Activated gamma-delta T cell (primary cell): ENCODE measurements around the gene TMEM175.
"Not testable (repeated sequence)": the region's sequence is repeated elsewhere in the genome, so short reads cannot be mapped to it uniquely, and the experiment has no call there.

ENCODE experiments used
- DNase-seq: peaks from one replicate; lab custom pipeline; 2025; lab: John Stamatoyannopoulos, UW

Gene TMEM175

DNA sequence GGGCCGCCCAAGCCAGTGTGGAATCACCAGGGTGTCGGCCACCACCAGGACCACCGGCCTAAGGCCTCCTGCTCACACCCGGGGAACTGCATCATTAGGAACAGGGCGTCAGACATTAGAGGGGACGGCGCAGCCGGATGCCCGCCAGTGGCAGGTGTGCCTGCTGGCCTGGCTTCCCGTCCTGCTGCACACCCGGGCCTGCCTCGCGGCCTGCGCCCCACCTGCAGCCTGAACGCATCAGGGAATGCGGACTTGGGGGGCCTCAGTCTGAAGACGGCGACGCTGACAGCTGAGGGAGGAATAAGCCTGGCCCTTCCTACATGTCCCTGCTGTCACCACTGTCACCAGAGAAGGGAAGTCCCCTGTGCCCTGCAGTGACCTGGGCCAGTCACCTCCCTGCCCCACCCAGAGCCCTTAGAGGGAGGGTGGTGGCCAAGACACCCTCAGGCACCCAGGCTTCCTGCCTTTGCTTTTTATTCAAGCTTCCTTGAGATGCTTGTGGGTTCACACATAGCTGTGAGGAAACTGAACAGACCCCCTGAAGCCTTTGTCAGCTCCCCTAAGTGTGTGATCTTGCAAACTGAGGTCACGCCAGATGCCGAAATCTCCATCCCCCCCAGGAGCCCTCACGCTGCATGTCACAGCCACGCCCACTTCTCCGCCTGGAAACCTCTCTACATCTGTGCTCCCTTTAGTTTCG lies 37.9 kb downstream of the TMEM175 start:
- DNase-seq, result peak; percentile 45

DNA sequence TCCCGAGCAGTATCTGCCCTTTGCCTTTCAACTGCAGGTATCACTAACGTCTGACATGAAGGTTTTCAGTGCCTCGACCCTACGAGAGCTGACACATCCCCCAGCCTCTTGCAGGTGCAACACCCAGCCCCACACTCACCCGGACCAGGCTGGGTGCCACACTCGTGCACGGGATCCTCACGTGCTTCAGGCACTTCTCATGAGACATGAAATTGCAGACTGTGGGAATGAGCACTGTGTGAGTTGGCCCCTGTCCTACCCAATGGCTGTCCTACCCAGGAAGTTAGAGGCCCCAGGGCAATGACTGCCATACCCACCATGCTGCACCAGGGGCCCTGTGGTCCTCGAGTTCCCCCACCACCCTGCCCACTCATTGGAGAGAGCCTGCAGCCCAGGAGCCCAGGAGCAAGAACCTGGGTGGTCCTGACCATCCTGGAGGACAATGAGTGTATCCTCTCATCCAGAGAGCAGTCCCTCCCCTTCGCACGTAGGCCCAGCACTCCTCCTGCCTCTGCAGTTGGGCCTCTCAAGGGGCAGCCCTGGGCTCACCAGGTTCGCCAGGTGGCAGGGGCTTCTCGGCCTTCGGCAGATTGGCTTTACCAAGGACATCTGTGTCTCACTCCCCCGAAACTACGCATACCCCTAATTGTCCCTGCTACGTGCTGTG lies 38.7 kb downstream of the TMEM175 start:
- DNase-seq, result peak; percentile 30

GRCh38 chr4:971666-972500 lies 39.6 kb downstream of the TMEM175 start:
- no peak for DNase-seq

- DNase-seq, result peak; percentile 62
Observed at GRCh38 chr4:972651-973424, 40.6 kb downstream of the TMEM175 start.

DNA sequence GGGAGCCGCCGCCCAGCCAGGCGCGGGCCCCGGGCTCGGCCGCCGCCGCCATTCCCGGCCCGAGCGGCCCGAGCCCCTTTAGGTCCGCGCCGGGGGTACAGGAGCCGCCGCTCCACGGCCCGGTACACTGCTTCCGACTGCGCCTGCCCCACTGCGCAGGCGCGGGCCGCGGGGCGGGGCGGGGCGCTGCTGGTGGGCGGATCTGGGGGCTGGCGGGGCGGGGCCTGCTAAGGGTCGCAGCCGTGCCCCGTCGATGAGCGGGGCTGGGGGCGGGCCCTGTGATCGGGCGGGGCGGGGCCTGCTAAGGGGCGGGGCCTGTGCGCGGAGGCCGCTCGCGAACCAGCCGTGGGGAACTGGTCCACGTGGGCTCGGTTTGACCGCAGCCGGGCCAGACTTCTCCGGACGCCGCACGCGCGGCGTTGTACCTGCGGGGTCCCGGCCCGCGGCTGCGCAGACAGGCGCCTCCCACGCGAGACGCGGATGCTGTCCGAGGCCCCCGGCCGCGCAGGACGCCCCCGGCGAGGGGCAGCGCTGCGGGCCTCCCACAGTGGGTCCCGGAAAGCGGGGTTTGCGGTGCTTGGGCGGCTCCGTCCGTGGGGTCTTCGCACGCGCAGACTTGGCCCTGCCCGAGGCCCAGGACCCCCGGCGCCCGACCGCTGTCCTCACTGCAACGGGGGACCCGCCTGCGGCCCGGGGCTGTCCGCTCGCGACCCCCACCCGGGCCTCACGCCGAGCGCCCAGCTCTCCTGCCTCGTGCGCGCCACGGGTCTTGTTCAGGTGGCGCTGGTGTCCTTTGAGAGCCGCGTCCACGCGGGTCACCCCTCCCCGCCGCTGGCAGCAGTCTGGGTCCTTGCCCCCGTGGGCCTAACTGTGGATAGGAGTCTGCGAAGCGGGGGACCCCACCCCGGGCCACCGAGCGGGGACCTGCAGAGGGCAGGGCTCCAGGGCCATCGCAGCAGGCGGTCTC lies 41.5 kb downstream of the TMEM175 start, which contains the start of gene DGKQ:
TSS of gene DGKQ (minus strand) at position 139 of the 967 bp plus-strand sequence. CDS start at position 52, 87 bp downstream.
- peak; percentile 91 for DNase-seq

GRCh38 chr4:974668-975067 lies 42.4 kb downstream of the TMEM175 start:
- DNase-seq, result no peak

GRCh38 chr4:976016-976415 lies 43.8 kb downstream of the TMEM175 start:
- not testable (repeated sequence) for DNase-seq

DNA sequence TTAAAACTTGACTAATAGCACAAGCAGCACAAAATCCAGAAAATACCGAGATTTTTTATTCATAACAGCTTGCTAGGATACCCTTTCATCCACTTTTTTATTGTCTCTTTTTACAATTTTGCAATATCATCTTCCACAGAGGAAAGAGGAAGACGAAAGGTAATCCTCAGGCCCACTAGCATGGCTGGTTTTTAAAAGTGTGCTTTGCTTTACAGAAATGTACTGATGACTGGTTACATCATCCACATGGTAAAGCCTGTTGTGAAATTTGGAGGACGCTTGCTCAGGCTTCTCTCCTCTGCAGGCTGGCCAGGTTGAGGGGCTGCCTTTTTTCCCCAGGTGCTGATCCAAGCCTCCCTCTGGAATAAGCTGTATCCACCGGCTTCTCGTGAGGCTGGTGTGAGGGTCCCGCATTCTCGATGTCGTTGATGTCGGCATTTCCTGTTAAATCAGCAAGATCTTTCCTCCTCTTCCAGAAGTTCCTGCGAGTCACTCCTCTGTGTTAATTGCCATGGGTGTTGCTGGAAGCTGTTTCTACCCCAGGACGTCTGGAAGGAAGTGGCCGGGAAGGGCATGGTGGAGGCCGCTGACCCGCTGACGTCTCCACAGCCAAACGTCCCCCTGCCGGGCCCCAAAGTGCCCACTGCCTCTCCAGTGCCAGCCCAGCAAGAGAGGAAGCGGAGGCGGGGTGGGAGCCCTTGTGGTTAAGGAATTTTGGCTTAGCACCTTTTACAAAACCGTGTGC lies 46.9 kb downstream of the TMEM175 start:
- no peak for DNase-seq

GRCh38 chr4:982291-982690 lies 50.0 kb downstream of the TMEM175 start:
- DNase-seq, result no peak

GRCh38 chr4:982814-983213 lies 50.6 kb downstream of the TMEM175 start:
- DNase-seq, result no peak

GRCh38 chr4:984336-985054 lies 52.2 kb downstream of the TMEM175 start:
- no peak for DNase-seq

DNA sequence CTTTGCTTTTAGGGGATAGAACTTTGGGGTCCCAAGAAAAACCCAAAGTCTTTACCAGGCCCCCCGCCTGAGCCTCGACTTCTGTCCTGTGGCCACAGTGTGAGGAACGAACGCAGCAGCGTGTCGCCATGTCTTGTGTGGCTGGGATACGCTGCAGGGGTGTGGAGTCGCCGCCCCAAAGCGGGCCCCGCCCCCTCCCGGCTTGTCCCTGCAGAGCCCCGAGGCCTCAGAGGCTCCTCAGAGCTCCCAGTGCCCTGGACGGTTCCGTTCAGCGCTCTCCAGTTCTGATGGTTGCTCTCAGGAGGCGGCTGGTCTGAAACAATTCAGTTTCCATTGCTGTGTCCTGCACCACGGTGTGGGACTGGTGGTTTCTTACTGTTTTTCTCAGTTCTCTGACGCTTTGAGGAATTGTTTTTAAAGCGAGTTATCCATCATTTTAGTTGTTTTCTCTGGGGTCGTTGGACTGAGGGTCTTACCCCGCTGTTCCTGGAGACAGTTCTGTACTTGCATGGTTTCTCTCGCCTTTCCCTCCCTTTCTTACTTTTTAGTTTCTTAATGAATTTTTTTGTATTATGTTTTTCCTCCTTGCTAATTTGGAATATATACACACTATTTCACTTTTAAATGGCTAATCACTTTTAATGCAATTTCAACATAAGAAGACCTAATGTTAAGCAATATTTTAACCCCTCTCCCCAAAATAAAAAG lies 53.0 kb downstream of the TMEM175 start:
- DNase-seq, result peak; percentile 32

GRCh38 chr4:986428-986878 lies 54.2 kb downstream of the TMEM175 start:
- DNase-seq, result no peak

- peak; percentile 85 for DNase-seq
Observed at GRCh38 chr4:986879-987623, 54.8 kb downstream of the TMEM175 start, which contains the start of gene IDUA. Gene IDUA, plus strand, starts transcription at chr4:987044. Its CDS starts 41 bp downstream, at chr4:987085.

DNA sequence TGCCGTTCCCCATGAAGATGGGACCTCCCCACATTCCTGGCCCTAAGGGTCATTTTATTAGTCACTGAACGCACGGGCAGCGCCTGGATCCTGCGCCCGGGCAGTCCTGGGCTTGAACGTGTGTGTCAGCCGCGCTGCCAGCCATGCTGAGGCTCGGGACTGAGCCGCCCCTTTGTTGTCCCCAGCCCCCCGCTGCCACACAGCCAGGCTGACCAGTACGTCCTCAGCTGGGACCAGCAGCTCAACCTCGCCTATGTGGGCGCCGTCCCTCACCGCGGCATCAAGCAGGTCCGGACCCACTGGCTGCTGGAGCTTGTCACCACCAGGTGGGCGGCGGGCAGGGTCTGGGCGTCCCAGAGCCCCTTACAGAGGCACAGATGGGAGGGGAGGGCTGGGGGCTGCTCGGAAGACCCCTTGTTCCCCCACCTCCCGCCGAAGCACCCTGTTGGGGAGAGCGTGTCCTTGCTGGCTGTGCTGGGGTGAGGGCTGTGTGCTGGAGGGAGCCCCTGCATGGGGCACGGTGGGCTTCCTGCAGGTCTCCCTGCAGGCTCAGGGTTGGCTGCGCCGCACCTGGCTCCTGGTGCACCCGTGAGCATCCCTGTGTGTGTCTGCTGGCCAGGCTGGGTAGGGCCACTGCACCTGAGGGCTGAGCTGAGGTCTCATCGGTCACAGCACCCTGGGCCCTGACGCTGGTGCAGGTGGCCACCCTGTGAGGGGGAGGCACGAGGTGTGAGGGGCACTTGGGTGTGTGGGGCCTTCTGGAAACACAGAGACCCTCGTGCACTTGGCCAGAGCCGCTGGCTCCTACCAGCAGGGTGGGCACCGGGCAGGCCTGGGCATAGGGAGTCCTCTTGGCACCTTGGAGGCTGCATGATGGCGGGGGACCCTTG lies 55.6 kb downstream of the TMEM175 start:
- DNase-seq, result no peak
